NCI-H2227 (cell line): ENCODE data around the gene DESI1.
A peak's percentile ranks its signal among the peaks of the same experiment; 100 is the strongest.
"Not testable (repeated sequence)": the region's sequence is repeated elsewhere in the genome, so short reads cannot be mapped to it uniquely, and the experiment has no call there.

ENCODE experiments used
- DNase-seq: peaks from one replicate; lab custom pipeline; 2025; ENCODE audit not compliant: unreplicated experiment; lab: John Stamatoyannopoulos, UW

Gene DESI1

GRCh38 chr22:41561788-41562187 lies 59.1 kb downstream of the DESI1 start:
- DNase-seq: no peak

- DNase-seq: peak; percentile 31
These were observed 59.5 kb downstream of the DESI1 start for GRCh38 chr22:41561335-41561734.

GRCh38 chr22:41560095-41560471 lies 60.8 kb downstream of the DESI1 start:
- DNase-seq: no peak

- not testable (repeated sequence) for DNase-seq
These were observed 62.6 kb downstream of the DESI1 start for GRCh38 chr22:41558241-41558630.

GRCh38 chr22:41557401-41558240 lies 63.2 kb downstream of the DESI1 start:
- peak; percentile 82 for DNase-seq

- no peak for DNase-seq
These were observed 64.3 kb downstream of the DESI1 start for GRCh38 chr22:41556561-41556960.

GRCh38 chr22:41555325-41555982 lies 65.4 kb downstream of the DESI1 start:
- no peak for DNase-seq

- no peak for DNase-seq
These were observed 68.8 kb downstream of the DESI1 start for GRCh38 chr22:41551877-41552582.

GRCh38 chr22:41550952-41551491 lies 69.8 kb downstream of the DESI1 start:
- DNase-seq: no peak

- DNase-seq: no peak
These were observed 72.0 kb downstream of the DESI1 start for GRCh38 chr22:41548830-41549211.
